ENCODE data around the gene ZNF701.
"Not testable (repeated sequence)": the region's sequence is repeated elsewhere in the genome, so short reads cannot be mapped to it uniquely, and the experiment has no call there.

Gene ZNF701

GRCh38 chr19:52570000-52570861 lies at the start of gene ZNF701:
ZNF701 (plus strand) TSS chr19:52570287; CDS start chr19:52574148, 3,861 bp downstream.
- peak; percentile 64 for DNase-seq (ENCODE audit: low read depth)
- H3K4me3 ChIP-seq (ENCODE audit: low read depth, low read length) = peak within 1 kb of the TSS; percentile 95

GRCh38 chr19:52522551-52522950 lies 47.5 kb upstream of the ZNF701 start:
- no peak overlapping the region for H3K4me3 ChIP-seq (ENCODE audit: low read depth, low read length)
- DNase-seq (ENCODE audit: low read depth) = no peak

- no peak overlapping the region for H3K4me3 ChIP-seq (ENCODE audit: low read depth, low read length)
- no peak for DNase-seq (ENCODE audit: low read depth)
These were observed 46.0 kb upstream of the ZNF701 start for GRCh38 chr19:52524086-52524485.

- H3K4me3 ChIP-seq (ENCODE audit: low read depth, low read length) = peak within 1 kb of the TSS; percentile 61
- DNase-seq (ENCODE audit: low read depth) = peak; percentile 55
These were observed 42.7 kb upstream of the ZNF701 start, which contains the start of gene ZNF808 for GRCh38 chr19:52527134-52527955. ZNF808 (plus strand) TSS chr19:52527668; CDS start chr19:52543285, 15,617 bp downstream.

DNA sequence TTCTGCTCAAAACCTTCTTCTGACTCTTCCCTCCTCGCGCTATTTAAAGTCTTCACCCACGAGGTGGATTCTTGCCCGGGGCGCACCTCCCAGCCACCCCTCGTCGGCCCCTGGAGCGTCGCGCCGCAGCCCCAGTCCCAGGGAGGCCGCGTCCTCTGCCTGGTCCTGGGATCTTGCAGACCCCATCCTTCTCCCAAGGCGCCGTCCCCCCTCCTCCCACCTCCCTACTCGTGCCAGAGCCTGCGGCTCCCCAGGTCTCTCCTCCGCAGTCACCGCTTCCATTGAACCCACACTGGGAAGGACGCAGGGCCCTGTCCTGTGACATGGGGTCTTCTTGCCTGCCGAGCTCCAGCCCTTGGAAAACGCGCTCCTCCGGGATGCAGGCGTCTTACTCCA lies 42.1 kb upstream of the ZNF701 start:
- DNase-seq (ENCODE audit: low read depth) = no peak
- peak overlapping the region; percentile 61 for H3K4me3 ChIP-seq (ENCODE audit: low read depth, low read length)

DNA sequence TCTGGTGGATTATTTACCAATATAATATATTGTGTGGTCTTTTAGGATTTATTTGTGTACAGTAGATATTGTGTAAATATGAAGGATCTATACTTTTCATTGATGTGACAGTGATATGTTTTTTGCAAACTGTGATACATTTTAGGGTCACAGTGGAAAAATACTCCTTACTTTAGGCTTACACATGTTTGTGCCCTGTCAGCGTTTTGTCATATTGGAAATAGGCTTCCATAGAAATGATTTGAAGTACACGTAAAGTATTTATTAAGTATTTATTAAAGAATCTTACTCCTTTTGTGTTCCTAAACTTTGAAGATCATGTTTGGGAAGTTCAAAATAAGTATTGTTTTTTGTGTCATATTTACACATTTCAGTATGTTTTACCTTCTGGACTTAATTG lies 37.6 kb upstream of the ZNF701 start:
- no peak for DNase-seq (ENCODE audit: low read depth)
- no peak overlapping the region for H3K4me3 ChIP-seq (ENCODE audit: low read depth, low read length)

- no peak overlapping the region for H3K4me3 ChIP-seq (ENCODE audit: low read depth, low read length)
These were observed 36.2 kb upstream of the ZNF701 start for GRCh38 chr19:52533901-52534300.

GRCh38 chr19:52535385-52535770 lies 34.7 kb upstream of the ZNF701 start:
- H3K4me3 ChIP-seq (ENCODE audit: low read depth, low read length) = peak overlapping the region; percentile 62
- DNase-seq (ENCODE audit: low read depth) = not testable (repeated sequence)

More at GRCh38 chr19:52533901-52534300, 36.2 kb upstream of the ZNF701 start:
- DNase-seq (ENCODE audit: low read depth) = no peak

GRCh38 chr19:52535771-52536447 lies 34.2 kb upstream of the ZNF701 start:
- peak; percentile 26 for DNase-seq (ENCODE audit: low read depth)
- H3K4me3 ChIP-seq (ENCODE audit: low read depth, low read length) = peak overlapping the region; percentile 62

DNA sequence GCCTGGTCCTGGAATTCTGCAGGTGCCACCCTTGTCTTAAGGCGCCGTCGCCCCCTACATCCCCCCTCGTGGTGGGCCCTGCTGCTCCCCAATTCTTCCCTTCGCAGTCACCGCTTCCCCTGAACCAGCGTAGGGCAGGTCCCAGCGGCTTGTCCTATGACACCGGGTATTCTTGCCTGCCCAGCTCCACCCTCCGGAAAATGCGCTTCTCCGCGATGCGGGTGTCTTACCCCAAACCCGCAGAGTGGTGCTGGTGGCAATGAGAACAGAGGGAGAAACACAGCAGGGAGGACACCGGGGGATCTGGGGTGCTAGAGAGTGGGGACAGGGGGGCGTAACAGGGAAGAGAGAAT lies 33.7 kb upstream of the ZNF701 start:
- DNase-seq (ENCODE audit: low read depth) = no peak
- H3K4me3 ChIP-seq (ENCODE audit: low read depth, low read length) = peak overlapping the region; percentile 62

- not testable (repeated sequence) for H3K4me3 ChIP-seq (ENCODE audit: low read depth, low read length); DNase-seq (ENCODE audit: low read depth)
These were observed 31.3 kb upstream of the ZNF701 start for GRCh38 chr19:52538815-52539214.

DNA sequence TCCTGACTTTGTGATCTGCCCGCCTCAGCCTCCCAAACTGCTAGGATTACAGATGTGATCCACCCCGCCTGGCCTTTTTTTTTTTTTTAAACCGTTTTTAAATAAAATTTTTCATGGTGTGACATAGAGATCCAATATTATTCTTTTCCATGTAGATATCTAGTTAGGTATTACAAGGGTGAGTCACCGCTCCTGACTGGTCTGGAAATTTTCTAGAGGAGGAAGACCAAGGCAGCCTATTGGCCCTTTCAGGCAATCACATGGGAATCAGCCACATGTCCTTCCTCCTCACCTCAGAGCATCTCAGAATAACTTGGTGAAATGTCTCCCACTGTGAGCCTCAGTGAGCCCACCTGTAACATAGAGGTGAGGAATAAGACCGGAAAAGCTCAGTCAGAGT lies 28.9 kb upstream of the ZNF701 start:
- DNase-seq (ENCODE audit: low read depth); H3K4me3 ChIP-seq (ENCODE audit: low read depth, low read length): not testable (repeated sequence)

- DNase-seq (ENCODE audit: low read depth) = no peak
- no peak overlapping the region for H3K4me3 ChIP-seq (ENCODE audit: low read depth, low read length)
These were observed 28.5 kb upstream of the ZNF701 start for GRCh38 chr19:52541608-52542007.

DNA sequence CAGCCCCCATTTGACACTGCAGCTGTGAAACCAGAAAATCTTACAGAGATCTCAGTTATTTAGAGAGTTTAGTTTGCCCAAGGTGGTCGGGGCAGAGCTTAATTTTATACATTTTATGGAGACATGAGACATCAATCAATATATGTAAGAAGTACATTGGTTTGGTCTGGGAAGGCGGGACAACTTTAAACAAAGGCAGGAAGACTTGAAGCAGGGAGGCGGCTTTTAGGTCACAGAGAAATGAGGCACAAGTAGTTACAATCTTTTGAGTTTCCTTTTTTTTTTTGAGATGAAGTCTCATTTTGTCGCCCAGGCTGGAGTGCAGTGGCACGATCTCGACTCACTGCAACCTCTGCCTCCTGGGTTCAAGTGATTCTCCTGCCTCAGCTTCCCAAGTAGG lies 27.5 kb upstream of the ZNF701 start:
- H3K4me3 ChIP-seq (ENCODE audit: low read depth, low read length); DNase-seq (ENCODE audit: low read depth): not testable (repeated sequence)

DNA sequence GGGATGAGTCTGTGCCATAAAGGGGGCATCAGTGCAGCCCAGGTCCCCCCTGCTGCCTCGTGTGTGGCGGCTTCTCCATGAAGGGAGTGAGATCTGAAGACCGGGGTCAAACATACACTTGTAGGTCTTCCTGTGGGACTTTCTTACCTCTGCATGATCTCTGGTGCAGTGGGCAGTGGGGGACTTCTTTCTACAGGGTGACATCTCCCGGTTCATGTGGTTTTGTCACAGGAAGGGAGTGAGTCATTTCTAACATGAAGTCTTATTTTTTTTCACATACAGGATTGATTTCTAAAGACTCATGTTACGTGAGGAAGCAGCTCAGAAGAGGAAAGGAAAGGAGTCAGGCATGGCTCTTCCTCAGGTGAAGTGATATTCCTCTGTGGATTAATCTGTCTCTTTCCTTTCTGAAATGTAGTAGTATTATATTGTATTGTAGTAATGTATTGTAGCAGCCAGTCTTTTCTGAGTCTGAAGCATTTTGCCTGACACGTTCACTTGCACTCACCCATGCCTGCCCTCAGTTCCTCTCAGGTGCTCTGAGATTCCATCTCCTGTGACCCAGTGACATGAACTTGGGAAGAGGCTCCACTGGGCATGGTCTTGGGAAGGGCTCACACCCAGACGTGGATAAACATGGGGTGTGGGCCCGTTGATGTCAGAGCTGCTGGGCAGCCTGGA lies 27.0 kb upstream of the ZNF701 start:
- no peak for DNase-seq (ENCODE audit: low read depth)
- no peak overlapping the region for H3K4me3 ChIP-seq (ENCODE audit: low read depth, low read length)

- no peak overlapping the region for H3K4me3 ChIP-seq (ENCODE audit: low read depth, low read length)
- no peak for DNase-seq (ENCODE audit: low read depth)
These were observed 15.7 kb upstream of the ZNF701 start for GRCh38 chr19:52554216-52554971.

GRCh38 chr19:52557231-52557995 lies 12.7 kb upstream of the ZNF701 start:
- no peak overlapping the region for H3K4me3 ChIP-seq (ENCODE audit: low read depth, low read length)
- no peak for DNase-seq (ENCODE audit: low read depth)

Data from skeletal muscle cell (primary cell).